GM21390 (cell line): ENCODE data around the gene C20orf96.
"Not testable (repeated sequence)": the region's sequence is repeated elsewhere in the genome, so short reads cannot be mapped to it uniquely, and the experiment has no call there.

ENCODE experiments used
- ATAC-seq: cut with Tn5 transposase; IDR thresholded peaks from one replicate; pipeline ENCODE4 v1.9.1; 2021; ENCODE audit not compliant: unreplicated experiment

Gene C20orf96

DNA sequence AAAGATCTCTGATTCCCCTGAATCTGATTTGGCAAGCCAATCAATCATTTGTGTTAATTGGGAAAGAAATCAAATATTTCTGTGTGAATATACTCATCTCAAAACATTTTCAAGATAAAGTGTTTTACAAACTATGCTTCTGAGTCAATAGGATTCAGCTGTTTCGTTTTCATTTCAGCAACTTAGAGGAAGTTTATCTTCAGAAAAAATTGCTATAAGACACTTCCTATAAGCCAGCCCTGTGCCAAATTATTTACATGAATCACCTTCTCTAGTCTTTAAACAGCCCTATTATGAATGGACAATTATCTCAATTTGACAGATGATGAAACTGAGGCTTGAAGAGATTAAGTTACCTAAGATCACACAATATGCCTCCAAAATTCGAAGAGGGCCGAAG is 52.6 kb downstream of the C20orf96 start:
- no peak for ATAC-seq

DNA sequence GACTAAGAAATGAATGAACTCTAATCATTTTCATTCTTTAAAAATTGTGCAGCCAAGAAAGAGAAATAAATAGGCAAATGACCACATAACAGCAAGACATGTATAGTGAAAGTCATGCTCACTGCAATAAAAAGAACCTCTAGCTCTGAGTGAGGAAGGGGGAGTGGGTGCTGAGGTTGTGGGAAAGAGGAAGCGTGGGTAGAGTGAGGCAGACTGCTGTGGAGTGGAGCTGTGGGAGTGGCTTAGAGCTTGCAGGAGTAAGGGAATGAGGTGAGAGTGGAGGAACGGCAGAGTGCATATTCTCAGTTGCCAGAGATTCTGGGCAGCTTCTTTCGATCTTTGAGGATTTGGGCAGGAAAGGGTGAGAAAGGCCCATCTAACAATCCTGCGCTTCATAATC is 53.1 kb downstream of the C20orf96 start:
- ATAC-seq, result no peak

DNA sequence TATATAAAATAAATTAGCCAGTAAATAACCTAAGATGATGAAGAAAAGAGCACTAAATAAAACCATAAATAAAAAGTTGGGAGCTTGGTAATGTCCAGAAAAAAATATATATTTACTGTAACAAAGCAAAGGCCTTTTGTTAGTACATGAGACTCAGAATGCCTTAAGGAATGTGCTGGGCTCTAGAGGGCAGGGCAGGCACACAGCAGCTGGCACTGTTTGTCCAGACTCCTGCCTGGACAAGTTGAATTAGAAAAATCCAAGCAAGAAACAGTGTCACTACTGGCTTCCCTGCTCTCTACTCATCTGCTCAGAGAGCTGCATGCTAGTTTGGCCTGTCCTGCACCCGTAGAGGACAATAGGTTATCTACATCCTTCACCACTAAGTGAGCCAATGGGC is 54.7 kb downstream of the C20orf96 start:
- ATAC-seq, result no peak

DNA sequence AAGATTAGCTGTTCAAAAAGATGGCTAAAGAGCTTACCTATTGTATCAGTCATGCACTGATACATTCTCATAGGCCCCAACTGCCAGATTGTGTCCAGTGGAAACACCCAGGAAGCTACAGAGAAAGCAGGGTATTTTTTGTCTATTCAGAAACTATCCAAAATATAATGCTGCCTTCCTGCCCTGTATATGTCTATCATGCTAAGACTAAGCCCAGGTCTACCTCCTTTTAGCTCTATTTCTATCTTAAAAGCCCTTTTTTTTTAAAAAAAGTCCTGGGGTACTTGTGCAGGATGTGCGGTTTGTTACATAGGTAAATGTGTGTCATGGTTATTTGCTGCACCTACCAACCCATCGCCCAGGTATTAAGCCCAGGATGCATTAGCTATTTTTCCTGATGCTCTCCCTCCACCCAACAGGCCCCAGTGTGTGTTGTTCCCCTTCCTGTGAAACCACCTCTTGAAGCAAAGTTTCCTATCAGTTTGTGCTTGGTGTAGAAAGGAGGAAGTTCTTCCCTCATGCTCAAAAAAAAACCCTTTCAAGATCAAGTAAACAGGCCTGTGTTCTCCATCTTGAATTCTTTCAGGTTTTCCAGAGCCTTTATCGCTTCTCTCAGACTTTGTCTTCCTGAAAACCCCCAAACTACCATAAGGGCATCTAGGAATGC is 63.0 kb downstream of the C20orf96 start:
- no peak for ATAC-seq

DNA sequence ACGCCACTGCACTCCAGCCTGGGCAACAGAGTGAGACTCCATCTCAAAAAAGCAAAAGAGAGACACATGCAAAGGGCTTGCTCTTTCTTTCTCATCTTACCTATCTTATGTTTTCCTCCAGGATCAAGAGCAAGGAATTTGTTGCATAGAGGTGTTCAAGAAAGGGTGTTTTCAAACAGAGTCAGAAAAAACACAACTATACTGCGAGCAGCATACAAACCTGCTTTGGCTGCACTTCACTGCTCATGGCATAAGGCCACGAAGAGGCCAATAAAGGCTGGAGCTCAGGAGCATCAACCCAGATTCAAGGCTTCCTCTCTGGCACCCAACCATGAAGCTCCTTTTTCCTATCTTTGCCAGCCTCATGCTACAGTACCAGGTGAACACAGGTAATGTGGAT is 63.6 kb downstream of the C20orf96 start, which contains the start of gene DEFB129:
TSS of gene DEFB129 (plus strand) at position 301 of the 400 bp plus-strand sequence. CDS start at position 332, 31 bp downstream.
- ATAC-seq, result no peak

DNA sequence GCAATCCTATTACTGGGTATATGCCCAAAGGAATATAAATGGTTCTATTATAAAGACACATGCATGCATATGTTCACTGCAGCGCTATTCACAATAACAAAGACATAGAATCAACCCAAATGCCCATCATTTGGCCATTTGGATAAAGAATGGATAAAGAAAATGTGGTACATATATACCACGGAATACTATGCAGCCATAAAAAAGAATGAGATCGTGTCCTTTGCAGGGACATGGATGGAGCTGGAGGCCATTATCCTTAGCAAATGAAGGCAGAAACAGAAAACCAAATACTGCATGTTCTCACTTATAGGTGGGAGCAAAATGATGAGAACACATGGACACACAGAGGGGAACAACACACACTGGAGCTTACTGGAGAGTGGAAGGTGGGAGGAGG is 64.7 kb downstream of the C20orf96 start:
- ATAC-seq, result not testable (repeated sequence)

DNA sequence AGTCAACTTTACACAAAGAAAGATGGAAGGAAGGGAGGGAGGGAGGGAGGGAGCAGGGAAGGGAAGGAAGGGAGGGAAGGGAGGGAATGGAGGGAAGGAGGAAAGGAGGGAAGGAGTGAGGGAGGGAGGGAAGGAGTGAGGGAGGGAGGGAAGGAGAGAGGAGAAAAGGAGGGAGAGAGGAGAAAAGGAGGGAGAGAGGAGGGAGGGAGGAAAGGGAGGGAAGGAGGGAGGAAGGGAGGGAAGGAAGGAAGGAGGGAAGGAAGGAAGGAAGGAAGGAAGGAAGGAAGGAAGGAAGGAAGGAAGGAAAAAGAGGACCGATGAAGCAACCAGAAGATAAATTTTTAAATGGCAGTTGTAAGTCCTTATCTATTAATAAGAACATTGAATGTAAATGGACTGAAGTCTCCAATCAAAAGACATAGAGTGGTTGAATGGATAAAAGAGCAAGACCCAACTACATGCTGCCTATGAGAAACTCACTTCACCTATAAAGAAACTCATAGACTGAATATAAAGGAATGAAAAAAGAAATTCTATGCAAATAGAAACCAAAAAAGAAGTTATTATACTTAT is 69.2 kb downstream of the C20orf96 start:
- ATAC-seq, result no peak
